Middle frontal gyrus (tissue), 1 donor: ENCODE data around the gene DPEP2.
"Not testable (repeated sequence)": the region's sequence is repeated elsewhere in the genome, so short reads cannot be mapped to it uniquely, and the experiment has no call there.

Experiments
- DNase-seq: peaks from one replicate; pipeline ENCODE4 v3.0.0-alpha.2; 2015; ENCODE audit warnings: low spot score; ENCODE audit errors: extremely low spot score

DPEP2 gene

DNA sequence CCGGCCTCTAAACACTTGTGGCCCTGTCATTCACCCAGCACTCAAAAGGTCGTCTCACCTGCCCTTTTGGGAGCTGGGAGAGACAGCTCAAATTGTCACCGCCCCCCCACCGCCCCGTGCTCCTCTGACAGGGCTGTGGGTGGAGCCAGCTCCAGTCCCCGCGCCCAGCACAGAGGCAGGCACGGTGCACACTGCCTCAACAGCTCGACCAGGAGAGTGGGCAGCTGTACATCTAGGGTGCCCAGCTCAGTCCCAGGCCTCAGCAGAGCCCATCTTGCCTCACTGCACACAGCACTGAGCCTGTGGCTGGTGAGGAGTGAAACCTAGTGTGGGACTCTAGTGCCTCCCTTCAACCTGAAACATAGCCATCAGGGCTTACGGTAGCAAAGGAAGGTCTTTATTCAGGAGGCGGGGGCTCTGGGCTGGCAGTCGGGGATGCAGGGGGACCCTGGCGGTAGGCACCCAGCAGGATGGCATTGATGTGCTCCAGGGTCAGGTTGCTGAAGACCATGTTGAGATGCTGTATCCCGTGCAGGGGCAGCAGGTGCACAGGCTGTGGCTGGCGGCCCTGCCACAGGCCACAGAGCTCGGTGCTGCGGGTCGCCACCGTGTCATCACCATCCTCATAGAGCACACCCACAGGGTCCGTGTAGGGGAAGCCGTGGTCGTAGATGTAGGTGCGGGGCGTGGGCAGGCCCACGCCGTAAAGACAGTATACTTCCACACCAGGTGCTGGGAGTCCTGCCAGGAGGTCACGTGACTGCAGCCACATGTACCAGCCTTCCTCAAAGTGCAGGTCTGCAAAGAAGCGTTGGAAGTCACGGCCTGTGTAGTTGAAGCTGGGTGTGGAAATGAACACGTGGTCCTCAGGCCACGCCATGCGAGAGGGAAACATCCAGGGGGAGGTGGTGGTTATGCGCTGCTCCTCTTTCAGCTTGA lies 59.5 kb downstream of the DPEP2 start:
- no peak for DNase-seq

DNA sequence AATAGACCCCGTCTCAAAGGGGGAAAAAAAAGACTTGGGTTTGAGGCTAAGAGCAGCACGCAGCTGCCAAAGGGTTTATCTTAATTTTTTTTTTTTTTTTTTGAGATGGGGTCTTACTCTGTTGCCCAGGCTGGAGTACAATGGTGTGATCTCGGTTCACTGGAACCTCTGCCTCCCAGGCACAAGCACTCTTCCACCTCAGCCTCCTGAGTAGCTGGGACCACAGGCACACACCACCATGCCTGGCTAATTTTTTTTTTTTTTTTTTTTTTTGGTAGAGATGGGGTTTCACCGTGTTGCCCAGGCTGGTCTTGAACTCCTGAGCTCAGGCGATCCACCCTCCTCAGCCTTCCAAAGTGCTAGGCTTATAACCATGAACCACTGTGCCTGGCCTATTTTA lies 61.6 kb downstream of the DPEP2 start:
- not testable (repeated sequence) for DNase-seq
